Retina (tissue), 1 donor: ENCODE results near the gene CCNI2.

ENCODE experiments used
- DNase-seq: peaks from one replicate; pipeline ENCODE4 v3.0.0-alpha.2; 2016

Gene CCNI2

GRCh38 chr5:132750471-132751230, 3.4 kb downstream of the CCNI2 start:
- DNase-seq = no peak

- no peak for DNase-seq
Observed at GRCh38 chr5:132751444-132751843, 4.2 kb downstream of the CCNI2 start.

- no peak for DNase-seq
Observed at GRCh38 chr5:132751971-132752580, 4.8 kb downstream of the CCNI2 start.

- DNase-seq = no peak
Observed at GRCh38 chr5:132752581-132753125, 5.4 kb downstream of the CCNI2 start.

- DNase-seq = no peak
Observed at GRCh38 chr5:132753135-132753987, 6.1 kb downstream of the CCNI2 start.

DNA sequence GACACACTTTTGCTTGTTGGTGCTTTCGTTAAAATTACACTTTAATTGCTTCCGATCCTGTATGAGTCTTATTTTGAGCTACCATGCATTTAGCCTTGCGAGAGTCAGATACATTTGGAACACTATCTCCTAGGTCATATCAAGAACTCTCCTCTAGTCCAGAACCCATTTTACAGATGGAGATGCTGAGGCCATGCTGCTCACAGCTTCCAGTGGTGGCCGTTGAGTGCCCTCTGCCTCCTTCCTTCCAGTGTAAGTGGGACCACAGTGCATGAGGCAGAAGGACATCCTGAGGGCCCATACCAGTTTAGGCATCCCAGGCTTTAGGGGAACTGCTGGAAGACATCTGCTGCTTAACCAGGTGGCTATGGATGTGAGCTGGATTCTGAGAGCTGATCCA, 6.9 kb downstream of the CCNI2 start:
- no peak for DNase-seq

DNA sequence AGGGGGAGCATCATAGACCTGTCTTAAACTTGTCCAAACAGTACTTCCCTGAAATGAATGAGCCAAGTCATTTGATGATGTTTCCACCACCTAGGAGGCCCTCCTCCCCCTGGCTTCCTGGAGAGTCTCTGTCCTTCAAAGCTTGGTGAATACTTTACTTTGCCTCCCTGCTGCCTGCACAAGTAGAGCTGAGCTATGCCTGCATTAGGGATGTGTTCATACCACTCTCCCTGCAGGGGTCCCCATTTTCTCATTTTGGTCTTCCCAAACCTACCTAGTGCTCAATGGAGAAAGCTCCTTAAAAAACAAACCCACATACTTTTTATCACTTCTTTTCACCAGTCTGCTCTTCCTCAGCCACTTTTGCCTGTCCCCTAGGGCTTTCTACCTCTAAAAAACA, 7.7 kb downstream of the CCNI2 start:
- DNase-seq = no peak

DNA sequence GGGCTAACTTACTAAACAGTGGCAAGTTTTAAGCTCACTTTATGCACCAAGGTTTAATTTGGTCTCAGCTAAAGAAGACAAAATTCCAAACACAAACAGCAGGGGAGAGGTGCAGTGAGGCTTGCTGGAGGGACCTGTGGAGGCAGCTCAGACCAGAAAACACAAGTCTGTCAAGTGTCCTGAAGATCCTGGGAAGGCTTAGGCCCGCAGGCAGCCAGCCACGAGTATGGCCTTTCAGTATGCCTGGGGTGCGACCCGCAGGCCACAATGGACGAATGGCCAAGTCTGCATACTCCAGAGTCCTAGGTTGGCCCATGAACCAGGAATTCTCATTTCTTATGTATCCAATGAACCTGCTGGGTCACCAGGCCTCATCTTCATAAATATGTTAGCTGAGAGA, 9.3 kb downstream of the CCNI2 start:
- no peak for DNase-seq

GRCh38 chr5:132758451-132758850, 11.2 kb downstream of the CCNI2 start:
- no peak for DNase-seq

- DNase-seq = no peak
Observed at GRCh38 chr5:132759114-132760048, 12.2 kb downstream of the CCNI2 start.

GRCh38 chr5:132760049-132760420, 12.8 kb downstream of the CCNI2 start:
- no peak for DNase-seq

DNA sequence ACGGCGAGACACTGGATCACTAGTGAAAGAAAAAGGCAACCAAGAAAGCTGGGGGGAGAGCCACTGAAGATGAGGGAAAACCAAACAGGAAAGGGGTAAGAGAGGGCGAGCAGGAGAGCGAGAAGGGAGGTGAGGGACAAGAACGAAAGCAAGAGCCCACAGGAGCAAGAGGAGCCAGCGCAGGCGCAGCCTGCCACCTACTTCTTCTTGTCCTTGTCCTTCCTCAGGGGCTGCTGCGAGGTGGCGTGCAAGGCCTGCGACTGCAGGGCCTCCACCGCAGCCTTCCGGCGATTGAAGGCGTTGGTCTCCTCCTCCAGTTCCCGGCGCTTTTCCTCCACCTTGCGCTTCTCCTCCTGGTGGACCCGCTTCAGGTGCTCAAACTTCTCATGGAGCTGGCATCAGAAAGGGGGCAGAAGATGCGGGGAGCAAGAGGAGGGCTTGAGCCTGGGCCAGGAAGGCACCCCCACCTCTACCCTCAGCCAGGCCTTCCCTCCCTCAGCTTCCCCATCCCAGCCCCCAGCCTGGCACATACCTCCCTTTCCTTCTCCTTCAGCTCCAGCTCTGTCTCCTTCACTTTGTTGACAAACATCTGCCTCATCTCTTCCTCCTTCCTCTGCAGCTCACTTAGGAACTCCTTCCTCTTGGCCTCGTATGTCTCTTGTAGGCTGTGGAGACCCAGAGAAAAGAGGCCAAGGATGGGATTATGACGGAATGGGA, 13.5 kb downstream of the CCNI2 start:
- no peak for DNase-seq

DNA sequence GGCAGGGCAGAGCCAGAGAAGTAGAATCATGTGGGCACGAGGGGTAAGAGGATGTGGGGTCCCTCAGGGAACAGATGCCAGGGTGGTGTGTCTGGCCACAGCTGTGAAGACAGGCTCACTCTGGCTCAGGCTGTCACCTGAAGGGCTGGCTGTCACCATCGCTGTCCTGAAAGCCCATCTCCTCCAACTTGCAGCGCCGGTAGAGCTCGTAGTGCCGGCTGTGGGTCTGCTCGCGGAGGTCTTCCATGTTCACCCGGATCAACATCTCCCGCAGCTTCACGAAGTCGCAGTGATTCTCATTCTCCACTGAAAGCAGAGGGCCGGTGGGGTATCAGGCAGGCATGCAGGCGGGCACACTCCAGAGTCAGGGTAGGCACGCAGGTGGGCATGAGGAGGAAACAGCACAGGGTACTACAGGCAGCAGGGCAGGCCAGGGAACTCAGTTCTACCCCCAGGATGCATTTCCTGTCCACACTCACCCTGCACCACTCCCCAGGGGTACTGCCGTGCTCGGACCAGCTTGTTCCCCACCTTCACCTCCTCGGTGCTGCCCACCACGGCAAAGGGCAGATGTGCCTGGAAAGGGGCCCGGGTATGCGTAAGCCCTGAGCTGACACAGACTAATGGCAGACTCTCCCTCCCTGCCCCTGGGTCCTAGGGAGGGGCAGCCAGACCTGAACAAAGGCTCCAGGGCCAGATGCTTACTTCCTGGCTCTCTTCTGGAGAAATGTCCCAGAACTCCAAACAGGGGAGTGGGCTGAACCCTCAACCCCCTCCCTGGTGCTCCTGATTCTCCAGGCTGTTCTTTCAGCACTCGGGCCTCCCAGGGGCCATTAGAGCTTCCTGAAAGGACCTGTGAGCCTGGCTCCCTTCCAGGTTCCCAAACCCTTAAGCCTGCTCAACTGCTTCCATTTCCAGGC, 14.4 kb downstream of the CCNI2 start:
- DNase-seq = no peak

- no peak for DNase-seq
Observed at GRCh38 chr5:132762246-132763000, 15.2 kb downstream of the CCNI2 start.

GRCh38 chr5:132763181-132764036, 16.2 kb downstream of the CCNI2 start:
- DNase-seq = no peak

- no peak for DNase-seq
Observed at GRCh38 chr5:132764051-132764450, 16.8 kb downstream of the CCNI2 start.

- DNase-seq = no peak
Observed at GRCh38 chr5:132764671-132765238, 17.5 kb downstream of the CCNI2 start.

DNA sequence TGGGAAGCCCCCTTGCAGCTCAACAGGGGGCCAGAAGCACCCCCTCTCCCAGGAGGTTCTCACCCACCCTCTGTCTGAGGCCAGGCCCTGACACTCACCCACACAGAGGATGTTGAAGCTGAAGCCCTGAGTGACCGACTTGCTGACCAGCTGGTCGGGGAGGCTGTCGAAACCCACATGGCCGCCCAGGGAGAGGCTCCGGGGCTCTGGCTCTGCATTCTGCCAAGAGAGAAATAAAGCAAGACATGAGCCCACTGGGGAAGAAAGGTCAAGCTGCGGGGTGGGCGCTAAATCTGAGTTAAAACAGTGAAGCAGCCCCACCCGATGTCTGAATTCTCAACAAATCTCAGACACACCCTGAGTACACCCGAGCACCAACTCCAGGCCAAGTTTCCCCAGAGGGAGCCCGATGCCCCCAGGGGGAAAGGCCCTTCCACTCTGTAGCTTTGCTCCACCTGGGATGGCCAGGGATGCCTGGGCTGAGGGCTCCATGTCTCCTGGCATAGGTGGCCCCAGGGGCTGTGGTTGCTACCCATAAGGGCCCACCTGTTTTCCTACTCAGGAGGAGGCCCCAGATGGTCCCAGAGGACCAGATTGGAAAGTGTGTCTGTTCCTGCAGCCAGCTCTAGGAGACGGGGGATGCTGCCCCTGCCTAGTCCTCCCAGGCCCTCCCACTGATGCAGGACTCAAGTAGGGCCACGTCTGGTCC, 18.2 kb downstream of the CCNI2 start:
- DNase-seq = no peak
